ENCODE measurements around the gene OR10A7.

Gene OR10A7

GRCh38 chr12:55250944-55251343 lies 30.1 kb downstream of the OR10A7 start:
- no peaks in the 10 kb centered on the region for H3K4me1 ChIP-seq (ENCODE audit: control insufficient read depth, insufficient read depth, low read length)
- H3K9ac ChIP-seq (ENCODE audit: low read length): no peak overlapping the region
- H3K4me3 ChIP-seq (ENCODE audit: low read length): no peak overlapping the region
- H3K9me3 ChIP-seq (ENCODE audit: control insufficient read depth, low read length): no peaks in the 10 kb centered on the region
- no peaks in the 10 kb centered on the region for H3K27me3 ChIP-seq (ENCODE audit: control insufficient read depth, insufficient read depth, low read length)
- no peaks in the 10 kb centered on the region for H3K36me3 ChIP-seq (ENCODE audit: control insufficient read depth, insufficient read depth, low read length)

GRCh38 chr12:55253281-55253680 lies 32.5 kb downstream of the OR10A7 start:
- Histone ChIP-seq H3K4me1 (ENCODE audit: control insufficient read depth, insufficient read depth, low read length) (no peaks in the 10 kb centered on the region), H3K4me3 (ENCODE audit: low read length) (no peak overlapping the region), H3K9me3 (ENCODE audit: control insufficient read depth, low read length) (no peaks in the 10 kb centered on the region), H3K27me3 (ENCODE audit: control insufficient read depth, insufficient read depth, low read length) (no peaks in the 10 kb centered on the region), H3K36me3 (ENCODE audit: control insufficient read depth, insufficient read depth, low read length) (no peaks in the 10 kb centered on the region), H3K9ac (ENCODE audit: low read length) (no peak overlapping the region)

GRCh38 chr12:55256831-55257230 lies 36.0 kb downstream of the OR10A7 start:
- H3K4me1 ChIP-seq (ENCODE audit: control insufficient read depth, insufficient read depth, low read length): no peaks in the 10 kb centered on the region
- H3K9ac ChIP-seq (ENCODE audit: low read length): no peak overlapping the region
- H3K4me3 ChIP-seq (ENCODE audit: low read length): no peak overlapping the region
- H3K36me3 ChIP-seq (ENCODE audit: control insufficient read depth, insufficient read depth, low read length): no peaks in the 10 kb centered on the region
- no peaks in the 10 kb centered on the region for H3K27me3 ChIP-seq (ENCODE audit: control insufficient read depth, insufficient read depth, low read length)
- no peaks in the 10 kb centered on the region for H3K9me3 ChIP-seq (ENCODE audit: control insufficient read depth, low read length)

- H3K27me3 ChIP-seq (ENCODE audit: control insufficient read depth, insufficient read depth, low read length): no peaks in the 10 kb centered on the region
- no peak overlapping the region for H3K4me3 ChIP-seq (ENCODE audit: low read length)
- H3K4me1 ChIP-seq (ENCODE audit: control insufficient read depth, insufficient read depth, low read length): no peaks in the 10 kb centered on the region
- no peaks in the 10 kb centered on the region for H3K36me3 ChIP-seq (ENCODE audit: control insufficient read depth, insufficient read depth, low read length)
- no peaks in the 10 kb centered on the region for H3K9me3 ChIP-seq (ENCODE audit: control insufficient read depth, low read length)
- no peak overlapping the region for H3K9ac ChIP-seq (ENCODE audit: low read length)
Observed at GRCh38 chr12:55258303-55258702, 37.5 kb downstream of the OR10A7 start.
